Psoas muscle (tissue), 8 donors: Measurements from ENCODE around the gene ADAMTSL2. TPM values are rescaled to one million over a fixed set of nuclear protein-coding genes. Genes with fewer than 3 reads are reported as not detected.

ENCODE experiments used
- ATAC-seq, 4 donors: fragments of 200-7000 bp; cut with Tn5 transposase; one replicate each; pipeline ENCODE4 v1.9.1; 2020; ENCODE audit warnings: moderate library complexity in 3 of 4, mild to moderate bottlenecking in 2 of 4
- DNase-seq, 2 donors: peaks; one replicate each; pipeline ENCODE4 v3.0.0-alpha.2; 2020
- H3K27ac ChIP-seq: fragments of 200-600 bp; one replicate; pipeline ENCODE4 v1.8.0; 2022
- H3K27me3 ChIP-seq, 3 donors: fragments of 200-600 bp in 1 of 3; one replicate each; pipeline versions ENCODE4 v1.6.1 to v1.8.0; 2013 to 2022; ENCODE audit warnings: low read length in 2 of 3, mild to moderate bottlenecking in 2 of 3, moderate library complexity in 1 of 3; ENCODE audit not compliant: insufficient read depth in 3 of 3
- H3K36me3 ChIP-seq, 2 donors: fragments of 200-600 bp in 1 of 2; one replicate each; pipeline versions ENCODE4 v1.6.1 to v1.8.0; 2013 to 2022; ENCODE audit warnings: low read depth in 1 of 2, mild to moderate bottlenecking in 1 of 2, moderate library complexity in 1 of 2; ENCODE audit not compliant: insufficient read depth in 1 of 2
- H3K4me1 ChIP-seq: fragments of 200-600 bp; one replicate; pipeline ENCODE4 v1.8.0; 2022
- H3K4me3 ChIP-seq: fragments of 200-600 bp; one replicate; pipeline ENCODE4 v1.8.0; 2022; ENCODE audit warnings: mild to moderate bottlenecking
- H3K9me3 ChIP-seq: fragments of 200-600 bp; one replicate; pipeline ENCODE4 v1.8.0; 2022
- CTCF ChIP-seq: fragments of 200-600 bp; IDR thresholded peaks from one replicate; pipeline ENCODE4 v1.8.0; 2022; ENCODE audit warnings: antibody characterized with exemption
- WGBS, 3 donors: extraction: QIAGEN DNeasy Blood & Tissue Kit; methylation state at CpG; one replicate each; pipeline versions ENCODE4 v1.1.6 to v1.1.7; 2013; 5-methylcytosine and 5-hydroxymethylcytosine counted together
- intact Hi-C, 2 donors: fragments of 100-400 bp; cut with DNase I; formaldehyde crosslinking; loops; one replicate each; pipeline versions ENCODE4 v1.11.0 to v1.14.2; 2022
- polyA plus RNA-seq, 3 donors: library from polyadenylated mRNA; stranded (reverse); fragments of 200-250 nt; gene quantifications; one replicate each; pipeline ENCODE4 v1.2.3, GENCODE V29; 2013
- total RNA-seq, 4 donors: library from RNA; stranded (reverse); fragmentation: NEBNext Ultra II Directional in 2 of 4; extraction: Animal tissue kit (Norgen Biotek cat#: 25700) in 2 of 4; gene quantifications; one replicate each; pipeline versions ENCODE4 v1.2.1 to v1.2.4, GENCODE V29; 2021 to 2023
- donor health status: healthy with polysubstance abuse.
- donor health status: DM: no; HTN: no; CAD: no; lungs with moderate emphysema.
- donor health status: Bipolar disorder and iron deficiency.
- donor health status: healthy.
- donor health status: DM: yes; HTN: yes; CAD: no.
- donor health status: DM: no; HTN: no; CAD: no.
- donor health status: DM: no; HTN: no; CAD: no.
- donor health status: DM: yes; HTN: yes; CAD: no.

Gene ADAMTSL2
- total and polyA plus RNA-seq, 7 donors, result 0.21 to 5.4 (median 0.71) TPM

DNA sequence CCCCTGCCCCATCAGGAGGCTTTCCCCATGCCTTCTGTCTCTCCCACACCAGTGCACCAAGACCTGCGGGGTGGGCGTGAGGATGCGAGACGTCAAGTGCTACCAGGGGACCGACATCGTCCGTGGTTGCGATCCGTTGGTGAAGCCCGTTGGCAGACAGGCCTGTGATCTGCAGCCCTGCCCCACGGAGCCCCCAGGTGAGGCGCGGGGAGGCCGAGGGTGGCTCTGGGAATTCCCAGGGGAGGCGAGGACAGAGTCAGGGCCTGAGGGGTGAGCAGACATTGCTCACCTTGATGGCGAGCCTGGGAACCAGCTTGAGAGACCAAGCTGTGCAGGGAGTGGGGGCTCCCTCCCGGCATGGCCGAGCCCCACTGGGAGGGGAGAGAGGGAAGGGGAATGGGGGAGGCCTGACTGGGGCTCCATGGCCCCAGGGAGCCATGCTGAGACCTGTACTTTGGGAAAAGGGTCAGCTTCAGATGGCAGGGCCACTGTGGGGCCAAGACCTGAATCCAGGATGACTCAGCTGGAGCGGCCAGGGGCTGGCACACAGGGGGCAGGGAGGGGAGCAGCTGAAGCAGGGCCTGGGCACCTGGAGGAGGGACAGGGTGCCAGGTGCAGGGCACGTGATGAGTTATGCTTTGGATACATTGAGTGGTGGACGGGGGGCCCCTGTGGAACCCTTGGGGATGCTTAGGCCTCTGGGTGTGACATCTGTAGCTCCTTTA, 39.4 kb downstream of the ADAMTSL2 start:
- intact Hi-C loops, result no loop called here
- 65 to 85% (median 76%) methylated on average over 21 of the region's 21 CpGs for WGBS, 3 donors

GRCh38 chr9:133574771-133575170, 40.3 kb downstream of the ADAMTSL2 start:
- Histone ChIP-seq H3K4me1 (no peaks in the 10 kb centered on the region), H3K27me3 (peaks cover 0 to 56% (median 11%) of the 10 kb centered on the region in 3 donors), H3K36me3 (no peaks in the 10 kb centered on the region), H3K4me3 (no peak overlapping the region), H3K27ac (no peak overlapping the region), H3K9me3 (no peaks in the 10 kb centered on the region)
- intact Hi-C loops, result no loop called here
- 47 to 63% (median 57%) methylated on average over 17 of the region's 17 CpGs for WGBS, 3 donors
- no peak for TF ChIP-seq CTCF
- ATAC-seq, result no peak
- DNase-seq, result no peak

More for the DNA sequence above, 39.4 kb downstream of the ADAMTSL2 start:
- Histone ChIP-seq H3K4me3 (no peak overlapping the region), H3K9me3 (no peaks in the 10 kb centered on the region), H3K4me1 (no peaks in the 10 kb centered on the region), H3K36me3 (no peaks in the 10 kb centered on the region), H3K27ac (no peak overlapping the region), H3K27me3 (peaks cover 0 to 64% (median 13%) of the 10 kb centered on the region in 3 donors)
- DNase-seq (no peak), ATAC-seq (no peak)
- no peak for TF ChIP-seq CTCF

DNA sequence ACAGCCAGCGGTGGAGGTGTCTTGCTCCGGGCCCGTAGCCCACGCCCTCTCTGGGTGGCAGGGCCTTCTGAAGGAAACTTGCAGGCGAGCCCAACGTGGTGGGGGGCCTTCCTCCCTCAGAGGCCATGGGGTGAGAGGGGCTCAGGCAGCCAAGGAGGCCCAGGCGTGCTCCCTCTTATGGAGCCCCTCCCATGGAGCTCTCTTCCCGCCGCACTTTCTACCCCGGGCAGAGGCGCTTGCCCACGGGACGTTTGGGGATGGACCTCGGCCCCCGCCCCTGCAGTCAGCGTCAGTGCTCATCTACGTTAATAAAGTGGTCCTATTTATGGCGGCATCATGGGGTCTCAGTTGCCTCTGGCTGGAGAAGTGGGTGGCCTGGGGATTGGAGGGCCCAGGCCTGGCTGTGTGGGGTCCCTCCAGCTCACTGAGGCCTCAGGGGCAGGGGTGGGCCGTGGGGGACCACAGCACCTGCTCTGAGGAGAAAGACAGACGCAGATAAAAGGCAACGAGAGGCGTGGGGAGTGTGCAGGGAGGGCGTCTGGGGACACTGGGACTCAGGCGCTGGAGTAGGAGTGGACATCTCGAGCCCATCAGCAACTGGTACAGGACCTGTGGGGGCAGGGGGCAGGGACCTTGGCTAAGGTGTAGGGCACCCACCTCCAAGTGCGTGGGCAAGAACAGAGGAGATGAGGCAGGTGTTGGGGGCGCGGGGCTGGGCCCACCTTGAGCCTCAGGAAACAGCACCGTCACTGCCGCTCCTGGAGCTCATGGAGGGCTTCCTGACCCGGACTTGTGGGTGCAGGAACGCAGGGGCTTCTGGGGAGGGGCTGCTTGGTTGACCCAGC, 40.9 kb downstream of the ADAMTSL2 start:
- peaks cover 0 to 56% (median 11%) of the 10 kb centered on the region in 3 donors for H3K27me3 ChIP-seq

More for the DNA sequence above, 40.9 kb downstream of the ADAMTSL2 start:
- no peak for TF ChIP-seq CTCF
- Histone ChIP-seq H3K4me1 (no peaks in the 10 kb centered on the region), H3K27ac (no peak overlapping the region), H3K9me3 (no peaks in the 10 kb centered on the region), H3K4me3 (no peak overlapping the region), H3K36me3 (no peaks in the 10 kb centered on the region)
- DNase-seq, result no peak
- intact Hi-C loops, result no loop called here
- WGBS, 3 donors, result 82 to 88% (median 83%) methylated on average over 31 to 32 of the region's 32 CpGs
- no peak for ATAC-seq
